Mucosa of stomach (tissue), 1 donor: ENCODE measurements around the gene CLMN.

Source experiments
- H3K27me3 ChIP-seq: one replicate; pipeline ENCODE4 v1.7.0; 2013; ENCODE audit warnings: mild to moderate bottlenecking, low read length; ENCODE audit not compliant: control insufficient read depth, insufficient read depth
- H3K36me3 ChIP-seq: one replicate; pipeline ENCODE4 v1.7.0; 2013; ENCODE audit warnings: low read length; ENCODE audit not compliant: control insufficient read depth, insufficient read depth
- H3K4me1 ChIP-seq: one replicate; pipeline ENCODE4 v1.7.0; 2013; ENCODE audit warnings: mild to moderate bottlenecking, low read length; ENCODE audit not compliant: control insufficient read depth, insufficient read depth
- H3K4me3 ChIP-seq: one replicate; pipeline ENCODE4 v1.7.0; 2013; ENCODE audit warnings: low read length
- H3K9ac ChIP-seq: one replicate; pipeline ENCODE4 v1.7.0; 2013; ENCODE audit warnings: mild to moderate bottlenecking, low read length, moderate library complexity
- H3K9me3 ChIP-seq: one replicate; pipeline ENCODE4 v1.7.0; 2013; ENCODE audit warnings: mild to moderate bottlenecking, low read length, moderate library complexity; ENCODE audit not compliant: control insufficient read depth
- donor health status: Pancreatic carcinoma.

The CLMN gene

GRCh38 chr14:95191445-95192199 lies 128.1 kb downstream of the CLMN start:
- Histone ChIP-seq H3K9ac (no peak overlapping the region), H3K4me1 (no peaks in the 10 kb centered on the region), H3K27me3 (no peaks in the 10 kb centered on the region), H3K4me3 (no peak overlapping the region), H3K9me3 (no peaks in the 10 kb centered on the region), H3K36me3 (no peaks in the 10 kb centered on the region)

DNA sequence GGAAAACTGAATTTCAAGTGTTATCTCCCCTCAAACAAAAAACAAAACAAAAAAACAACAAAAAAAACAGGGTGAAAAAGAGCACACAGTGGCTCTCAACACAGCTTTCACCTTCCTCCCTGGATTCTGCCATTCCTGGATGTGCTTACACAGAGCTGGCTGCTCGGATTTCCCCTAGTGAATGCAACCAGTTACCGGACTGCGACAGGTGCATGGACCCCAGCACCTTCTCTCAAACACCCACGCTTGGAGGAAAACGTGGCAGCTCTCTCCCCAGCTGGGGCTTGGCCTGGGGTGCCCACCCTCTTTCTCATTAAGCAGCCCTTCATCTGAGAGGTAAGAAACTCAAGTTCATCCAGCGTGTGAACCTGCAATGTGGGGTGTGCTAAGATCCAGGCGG lies 128.9 kb downstream of the CLMN start:
- H3K9ac ChIP-seq = no peak overlapping the region
- H3K9me3 ChIP-seq = no peaks in the 10 kb centered on the region
- no peaks in the 10 kb centered on the region for H3K27me3 ChIP-seq
- no peaks in the 10 kb centered on the region for H3K4me1 ChIP-seq
- no peak overlapping the region for H3K4me3 ChIP-seq
- H3K36me3 ChIP-seq = no peaks in the 10 kb centered on the region

DNA sequence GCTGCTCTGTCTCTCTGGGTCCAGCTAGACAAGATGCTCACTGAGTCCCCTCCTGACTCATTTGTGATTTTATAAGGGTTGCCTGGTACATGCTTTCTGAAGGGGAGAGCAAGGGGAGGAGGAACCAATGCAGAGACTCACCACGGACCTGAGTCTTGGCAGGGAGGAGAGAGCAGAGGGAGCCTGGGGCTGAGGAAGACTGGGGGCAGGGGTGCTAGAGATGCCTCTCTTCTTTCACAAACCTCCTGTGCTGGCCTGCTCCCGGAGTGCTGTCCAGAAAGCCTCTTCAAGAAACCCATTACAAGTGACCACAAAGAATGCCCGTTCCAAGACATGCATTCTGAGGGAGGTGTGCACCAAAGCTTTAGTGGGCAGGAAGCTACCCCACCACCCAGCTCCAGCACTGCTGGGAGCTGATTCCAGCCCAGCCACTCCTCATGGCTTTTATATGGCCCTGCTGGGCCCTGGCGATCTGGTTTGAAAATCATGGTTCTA lies 129.3 kb downstream of the CLMN start:
- Histone ChIP-seq H3K9me3 (no peaks in the 10 kb centered on the region), H3K27me3 (no peaks in the 10 kb centered on the region), H3K4me3 (no peak overlapping the region), H3K36me3 (no peaks in the 10 kb centered on the region), H3K9ac (no peak overlapping the region), H3K4me1 (no peaks in the 10 kb centered on the region)

- no peak overlapping the region for H3K4me3 ChIP-seq
- no peak overlapping the region for H3K9ac ChIP-seq
- H3K4me1 ChIP-seq = peaks cover under 1% of the 10 kb centered on the region
- H3K36me3 ChIP-seq = no peaks in the 10 kb centered on the region
- no peaks in the 10 kb centered on the region for H3K27me3 ChIP-seq
- H3K9me3 ChIP-seq = no peaks in the 10 kb centered on the region
These were observed 130.2 kb downstream of the CLMN start for GRCh38 chr14:95189367-95190132.

GRCh38 chr14:95188380-95188779 lies 131.3 kb downstream of the CLMN start:
- no peak overlapping the region for H3K9ac ChIP-seq
- H3K9me3 ChIP-seq = no peaks in the 10 kb centered on the region
- H3K27me3 ChIP-seq = no peaks in the 10 kb centered on the region
- peaks cover 11% of the 10 kb centered on the region for H3K4me1 ChIP-seq
- no peak overlapping the region for H3K4me3 ChIP-seq
- H3K36me3 ChIP-seq = no peaks in the 10 kb centered on the region

DNA sequence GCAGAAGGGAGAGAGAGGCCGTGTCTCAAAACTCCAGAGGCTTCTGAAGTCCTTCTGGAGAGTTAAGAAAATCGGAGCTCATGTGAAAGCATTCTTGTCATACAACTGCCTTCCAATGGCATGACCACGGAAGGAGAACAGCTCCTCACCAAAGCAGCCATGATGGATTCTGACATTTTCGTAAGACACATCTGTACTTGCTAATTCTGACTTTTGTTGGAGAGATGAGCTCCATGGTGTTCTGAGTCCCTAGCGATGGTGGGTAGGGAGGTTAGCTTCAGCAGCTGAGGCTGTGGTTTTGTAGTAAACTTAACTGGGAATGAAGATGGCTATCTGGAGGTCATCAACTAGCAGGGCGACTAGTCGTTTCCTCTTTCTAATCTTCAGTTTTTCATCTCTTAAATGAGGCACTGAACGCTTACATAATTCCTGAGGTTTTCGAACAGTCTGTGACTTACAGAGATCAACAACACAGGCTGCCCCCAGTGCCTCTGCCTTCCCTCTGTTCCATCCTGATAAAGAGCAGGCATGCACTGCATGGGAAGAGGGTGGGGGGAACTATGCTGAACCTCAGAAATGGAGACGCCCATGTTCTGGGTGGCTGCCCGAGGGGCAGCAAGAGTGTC lies 133.8 kb downstream of the CLMN start:
- Histone ChIP-seq H3K36me3 (no peaks in the 10 kb centered on the region), H3K27me3 (no peaks in the 10 kb centered on the region), H3K4me3 (no peak overlapping the region), H3K9ac (no peak overlapping the region), H3K4me1 (peaks cover 24% of the 10 kb centered on the region), H3K9me3 (no peaks in the 10 kb centered on the region)

DNA sequence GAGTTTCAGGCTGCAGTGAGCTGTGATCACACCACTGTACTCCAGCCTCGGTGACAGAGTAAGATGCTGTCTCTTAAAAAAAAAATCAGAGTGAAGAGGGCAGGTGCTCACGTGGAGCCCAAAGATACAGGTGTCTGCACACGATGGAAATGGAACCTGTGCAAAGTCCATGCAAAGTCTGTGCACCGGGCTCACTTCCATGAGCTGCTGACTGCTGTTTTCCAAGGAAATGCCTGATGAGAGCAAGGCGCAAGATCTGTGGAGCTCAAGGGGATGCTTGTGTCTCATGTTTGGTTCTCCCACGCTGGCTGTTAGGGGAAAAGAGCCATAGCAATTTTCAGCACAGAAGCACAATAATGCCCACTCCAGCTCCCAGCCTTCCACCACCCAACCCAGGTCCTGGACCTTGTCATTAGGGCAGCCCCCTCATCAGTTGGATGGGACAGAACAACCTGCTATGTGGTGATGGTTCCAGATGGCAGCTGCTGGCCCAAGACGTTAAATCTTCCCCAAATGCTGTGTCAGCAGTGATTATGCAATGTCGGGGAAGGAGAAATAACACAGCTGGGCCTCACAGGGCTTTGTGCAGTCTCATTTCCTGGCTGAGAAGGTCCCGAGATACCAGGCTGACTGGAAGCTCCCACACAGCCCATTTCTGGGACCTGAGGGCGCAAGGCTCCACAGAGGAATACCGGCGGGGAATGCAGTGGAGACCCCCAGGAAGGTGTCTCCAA lies 134.5 kb downstream of the CLMN start:
- Histone ChIP-seq H3K9ac (no peak overlapping the region), H3K9me3 (no peaks in the 10 kb centered on the region), H3K4me3 (no peak overlapping the region), H3K4me1 (peaks cover 24% of the 10 kb centered on the region), H3K27me3 (no peaks in the 10 kb centered on the region), H3K36me3 (no peaks in the 10 kb centered on the region)

- no peaks in the 10 kb centered on the region for H3K27me3 ChIP-seq
- H3K9ac ChIP-seq = no peak overlapping the region
- peaks cover 24% of the 10 kb centered on the region for H3K4me1 ChIP-seq
- H3K9me3 ChIP-seq = no peaks in the 10 kb centered on the region
- no peak overlapping the region for H3K4me3 ChIP-seq
- H3K36me3 ChIP-seq = no peaks in the 10 kb centered on the region
These were observed 135.3 kb downstream of the CLMN start for GRCh38 chr14:95184413-95184790.

DNA sequence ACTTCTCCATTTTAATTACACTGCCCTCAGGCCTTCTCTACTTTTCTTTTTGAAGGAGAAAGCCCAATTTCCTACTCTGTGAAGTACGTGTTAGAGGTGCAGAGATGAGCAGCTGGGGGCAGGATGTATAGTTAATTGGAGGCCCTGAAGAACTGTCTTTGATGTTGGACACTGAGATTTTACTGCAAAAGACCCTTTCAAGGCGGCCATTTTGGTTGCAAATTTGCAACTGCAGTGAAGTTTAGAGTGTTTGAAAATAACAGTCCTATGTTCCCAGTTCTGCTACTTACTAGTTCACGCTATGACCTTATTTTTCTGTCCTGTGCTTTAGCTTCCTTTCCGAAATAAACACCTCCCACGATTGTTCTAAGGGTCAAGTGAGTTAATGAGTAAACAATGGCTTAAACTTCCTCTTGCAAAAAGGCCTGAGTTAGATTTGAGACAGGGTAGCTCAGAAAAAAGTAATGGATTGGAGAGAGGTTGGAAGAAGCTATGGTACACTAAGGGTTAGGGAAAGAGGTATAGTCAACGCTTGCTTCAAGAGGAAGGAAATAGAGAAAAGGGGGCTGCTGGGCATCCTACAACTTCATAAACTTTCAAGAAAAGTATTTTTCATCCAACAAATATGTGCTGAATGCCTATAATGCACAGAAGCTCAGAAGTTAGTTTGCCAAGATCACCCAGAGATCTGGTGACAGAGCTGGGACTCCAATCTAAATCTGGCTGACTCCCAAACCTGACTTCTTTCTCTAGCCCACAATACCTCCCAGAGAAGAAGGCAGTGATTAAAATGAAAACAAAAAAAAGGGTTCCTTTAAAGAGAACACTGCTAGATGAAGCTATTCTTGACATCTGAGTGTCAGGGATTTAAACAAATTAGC lies 135.9 kb downstream of the CLMN start:
- Histone ChIP-seq H3K9ac (peak overlapping the region; percentile 0), H3K4me1 (peaks cover 24% of the 10 kb centered on the region), H3K4me3 (no peak overlapping the region), H3K36me3 (no peaks in the 10 kb centered on the region), H3K27me3 (no peaks in the 10 kb centered on the region), H3K9me3 (no peaks in the 10 kb centered on the region)

- Histone ChIP-seq H3K4me3 (no peak overlapping the region), H3K9me3 (no peaks in the 10 kb centered on the region), H3K27me3 (no peaks in the 10 kb centered on the region), H3K4me1 (peaks cover 24% of the 10 kb centered on the region), H3K36me3 (no peaks in the 10 kb centered on the region), H3K9ac (no peak overlapping the region)
These were observed 136.6 kb downstream of the CLMN start for GRCh38 chr14:95183082-95183481.

- H3K4me3 ChIP-seq = no peak overlapping the region
- H3K27me3 ChIP-seq = no peaks in the 10 kb centered on the region
- no peaks in the 10 kb centered on the region for H3K36me3 ChIP-seq
- H3K9me3 ChIP-seq = no peaks in the 10 kb centered on the region
- peaks cover 24% of the 10 kb centered on the region for H3K4me1 ChIP-seq
- no peak overlapping the region for H3K9ac ChIP-seq
These were observed 137.3 kb downstream of the CLMN start for GRCh38 chr14:95182379-95182778.
